Breast epithelium (tissue), 3 donors: ENCODE data around the gene PBXIP1.

Experiments
- CTCF ChIP-seq, 3 donors: fragments of 450-650 bp; IDR thresholded peaks; one replicate each; pipeline ENCODE4 v1.5.1; 2016 to 2017; ENCODE audit warnings: antibody characterized with exemption in 3 of 3, mild to moderate bottlenecking in 3 of 3, moderate library complexity in 3 of 3
- POLR2A ChIP-seq: fragments of 450-650 bp; IDR thresholded peaks from one replicate; pipeline ENCODE4 v1.6.1; 2016; ENCODE audit warnings: antibody characterized with exemption, mild to moderate bottlenecking, moderate library complexity

- TF ChIP-seq CTCF (IDR thresholded peaks at IDR 0.05) (no peak), POLR2A (no peak)
Measured at GRCh38 chr1:154988058-154988954, 32.4 kb upstream of the PBXIP1 start.
